Measurements from ENCODE around the gene TPST1.
"Not testable (repeated sequence)": the region's sequence is repeated elsewhere in the genome, so short reads cannot be mapped to it uniquely, and the experiment has no call there.

TPST1 gene

DNA sequence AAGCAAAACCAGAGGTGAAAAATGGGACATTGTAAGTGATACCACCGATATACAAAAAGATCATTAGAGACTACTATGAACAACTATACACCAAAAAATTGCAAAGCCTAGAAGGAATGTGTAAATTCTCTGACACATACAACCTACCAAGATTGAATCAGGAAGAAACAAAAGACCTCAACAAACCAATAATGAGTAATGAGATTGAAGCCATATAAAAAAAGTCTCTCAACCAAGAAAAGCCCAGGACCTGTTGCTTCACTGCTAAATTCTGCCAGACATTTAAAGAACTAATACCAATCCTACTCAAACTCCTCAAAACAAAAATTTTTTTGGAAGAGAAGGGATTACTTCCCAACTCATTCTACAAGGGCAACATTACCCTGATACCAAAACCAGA lies 134.0 kb downstream of the TPST1 start:
- DNase-seq, result no peak

DNA sequence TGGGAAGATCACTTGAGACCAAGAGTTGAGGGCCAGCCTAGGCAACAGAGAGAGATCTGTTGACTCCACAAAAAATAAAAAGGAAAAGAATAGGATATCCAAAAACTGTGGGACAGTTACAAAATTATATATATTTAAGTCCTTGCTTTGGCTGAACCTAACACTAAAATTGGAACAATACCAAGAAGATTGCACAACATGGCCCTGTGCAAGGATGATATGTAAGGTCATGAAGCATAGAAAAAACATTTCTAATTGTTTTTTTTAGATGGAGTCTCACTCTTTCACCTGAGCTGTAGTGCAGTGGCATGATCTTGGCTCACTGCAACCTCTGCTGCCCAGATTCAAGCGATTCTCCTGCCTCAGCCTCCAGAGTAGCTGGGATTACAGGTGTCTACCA lies 139.0 kb downstream of the TPST1 start:
- no peak for DNase-seq

DNA sequence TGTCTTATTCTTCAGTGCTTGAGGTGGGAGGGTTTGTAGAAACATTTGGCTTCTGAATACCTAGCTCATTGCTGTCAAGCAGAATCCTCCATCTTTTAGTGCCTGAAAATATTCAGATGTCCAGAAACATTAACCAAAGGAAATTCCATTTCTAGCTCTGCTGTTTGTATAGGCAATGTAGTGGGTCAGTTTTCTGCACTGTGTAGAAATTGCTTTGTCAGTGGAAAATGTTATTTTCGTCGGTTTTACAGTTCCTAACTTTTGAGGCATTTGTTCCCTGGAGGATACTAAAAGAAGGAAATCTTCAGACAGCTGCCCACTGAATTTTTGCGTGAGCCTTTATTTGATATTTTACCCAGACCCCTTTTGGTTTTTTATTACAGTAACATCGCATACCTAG lies 143.4 kb downstream of the TPST1 start:
- peak; percentile 46 for DNase-seq

DNA sequence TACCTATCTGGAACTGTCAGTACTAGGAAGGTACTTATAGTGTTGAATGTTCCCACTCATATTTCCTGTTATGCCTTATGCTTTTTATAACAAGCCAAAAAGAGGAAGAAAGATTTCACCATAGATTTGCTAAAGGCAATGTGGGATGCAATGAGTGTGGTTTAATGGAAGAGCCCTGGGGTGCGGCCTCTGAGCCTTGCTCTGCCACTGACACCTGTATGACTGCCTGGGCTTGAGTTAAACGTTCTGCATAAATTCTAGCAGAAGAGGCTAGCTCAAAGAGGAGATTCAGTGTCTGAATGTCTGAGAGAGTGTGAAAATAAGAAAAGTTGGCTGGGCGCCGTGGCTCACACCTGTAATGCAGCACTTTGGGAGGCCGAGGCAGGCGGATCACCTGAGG lies 143.8 kb downstream of the TPST1 start:
- no peak for DNase-seq

DNA sequence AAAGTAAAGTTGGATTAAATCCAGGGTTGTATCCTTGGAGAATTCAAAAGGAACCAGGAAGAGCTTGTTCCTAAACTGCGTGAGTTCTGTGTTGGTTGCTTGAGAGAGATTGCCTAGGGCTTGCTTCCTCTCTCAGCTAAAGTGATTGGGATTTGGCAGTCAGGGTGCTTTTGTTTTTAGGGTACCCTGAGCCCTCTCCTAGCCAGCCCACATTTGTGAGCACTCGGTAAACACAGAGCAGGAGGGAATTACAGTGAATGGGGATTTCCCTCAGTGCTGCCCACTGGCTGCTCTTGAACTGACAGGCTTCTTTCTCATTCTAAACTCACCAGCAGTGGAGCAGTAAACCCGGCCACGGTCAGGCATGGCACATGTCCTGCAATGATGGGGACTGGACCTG lies 146.9 kb downstream of the TPST1 start:
- DNase-seq, result no peak

DNA sequence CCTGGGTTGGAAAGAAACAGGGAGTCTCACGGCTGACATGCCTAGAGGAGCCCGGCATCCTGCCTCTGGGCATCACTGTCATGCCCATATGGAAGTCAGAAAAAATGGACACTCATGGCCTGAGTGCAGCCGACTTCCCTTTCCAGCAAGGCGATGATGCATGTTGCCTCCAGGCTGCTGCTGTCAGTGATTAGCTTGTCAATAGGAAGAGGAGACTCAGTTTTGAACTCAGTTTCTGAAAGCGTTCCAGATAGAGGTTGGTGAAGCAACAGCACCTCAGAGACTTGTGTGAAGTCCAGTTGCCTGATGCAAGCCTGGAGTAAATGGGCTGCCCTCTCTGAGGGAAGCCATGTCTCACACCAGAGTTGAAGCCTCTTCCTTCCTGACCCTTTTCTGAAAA lies 148.4 kb downstream of the TPST1 start:
- DNase-seq, result no peak

DNA sequence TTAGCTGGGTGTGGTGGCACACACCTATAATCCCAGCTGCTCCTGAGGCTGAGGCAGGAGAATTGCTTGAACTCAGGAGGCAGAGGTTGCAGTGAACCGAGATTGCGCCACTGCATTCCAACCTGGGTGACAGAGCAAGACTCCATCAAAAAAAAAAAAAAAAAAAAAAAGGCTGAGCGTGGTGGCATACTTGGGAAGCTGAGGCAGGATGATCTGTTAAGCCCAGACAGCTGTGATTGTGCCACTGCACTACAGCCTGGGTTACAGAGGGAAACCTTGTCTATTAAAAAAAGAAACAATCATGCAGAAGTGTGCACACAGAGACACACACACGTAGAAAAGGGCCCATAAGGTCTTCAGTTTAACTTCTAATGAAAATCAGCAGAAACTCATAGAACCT lies 150.6 kb downstream of the TPST1 start:
- DNase-seq, result no peak

DNA sequence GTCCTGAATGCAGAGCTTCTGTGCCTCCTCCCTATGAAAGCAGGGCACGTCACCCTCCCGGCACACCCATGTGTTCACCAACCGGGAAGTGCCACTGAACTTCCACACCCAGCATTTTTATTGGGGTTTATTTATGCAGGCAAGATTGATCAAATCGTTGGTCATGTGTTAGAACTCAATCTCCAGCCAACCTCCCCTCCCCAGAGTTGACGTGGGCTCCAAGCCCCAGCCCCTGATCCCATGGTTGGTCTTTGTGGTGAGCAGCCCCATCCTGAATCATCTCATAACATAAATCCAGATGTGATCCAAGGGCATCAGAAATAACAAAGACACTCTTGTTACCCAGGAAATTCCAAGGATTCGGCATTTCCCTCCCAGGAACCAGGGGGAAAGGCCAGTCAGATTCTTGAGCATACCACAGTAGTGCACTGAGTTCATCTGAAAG lies 151.2 kb downstream of the TPST1 start:
- DNase-seq, result peak; percentile 76

DNA sequence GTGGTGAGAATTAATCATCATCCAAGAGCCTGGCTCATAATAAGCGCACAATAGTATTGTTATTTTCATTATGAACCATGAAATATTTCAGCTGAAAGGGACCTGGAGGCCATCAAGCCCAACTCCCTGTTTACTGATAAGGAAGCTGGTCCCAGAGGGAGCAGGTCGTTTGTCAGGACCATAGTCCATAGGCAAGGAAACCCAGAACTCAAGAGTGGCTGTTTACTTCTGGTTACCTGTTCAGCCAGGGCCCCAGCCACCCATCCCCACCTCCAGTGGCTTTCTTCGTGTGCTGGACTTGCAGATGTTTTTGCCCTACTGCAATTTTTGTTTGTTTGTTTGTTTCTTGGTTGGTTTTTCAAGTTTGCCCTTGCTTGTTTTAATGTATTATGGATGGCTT lies 152.0 kb downstream of the TPST1 start:
- DNase-seq, result no peak

DNA sequence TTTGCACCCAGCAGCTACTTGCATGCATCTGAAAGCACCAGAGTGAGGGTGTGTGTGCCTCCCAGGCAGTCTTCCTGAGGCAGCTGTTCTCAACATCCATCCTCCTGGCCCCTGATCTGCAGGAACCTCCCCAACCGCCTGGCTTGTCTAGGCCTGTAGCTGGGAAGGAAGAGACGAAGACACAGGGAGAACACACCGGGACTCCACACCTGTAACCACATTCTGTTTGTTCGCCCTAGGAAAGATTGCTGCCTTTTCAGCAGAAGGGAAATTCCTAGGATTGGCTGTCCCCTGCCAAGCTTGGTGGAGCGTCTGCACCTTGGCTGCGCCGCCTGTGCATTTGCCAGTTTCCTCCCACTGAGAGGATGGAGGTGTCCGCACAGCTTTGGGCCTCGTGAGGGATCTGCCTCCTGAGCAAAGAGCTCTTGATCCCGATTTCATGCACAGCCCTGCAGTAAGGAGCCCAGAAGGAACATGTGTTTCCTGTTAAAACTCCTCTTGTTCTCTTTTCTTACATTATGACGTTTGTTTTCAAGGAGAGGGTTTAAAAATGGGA lies 154.6 kb downstream of the TPST1 start:
- DNase-seq, result no peak

DNA sequence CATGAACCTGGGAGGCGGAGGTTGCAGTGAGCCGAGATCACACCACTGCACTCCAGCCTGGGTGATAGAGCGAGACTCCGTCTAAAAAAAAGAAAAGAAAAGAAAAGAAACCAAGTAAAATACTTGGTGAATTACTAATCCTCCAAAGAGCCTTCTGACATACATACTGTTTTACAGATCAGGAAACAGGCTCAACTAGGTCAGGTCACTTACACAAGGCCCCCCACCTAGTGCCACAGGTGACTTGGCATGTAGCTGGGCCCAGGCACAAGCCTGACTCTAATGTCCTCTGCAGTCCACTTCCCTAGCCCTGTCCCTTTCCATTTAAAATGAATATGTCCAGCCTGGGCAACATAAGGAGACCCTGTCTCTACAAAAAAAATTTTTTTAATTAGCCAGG lies 157.0 kb downstream of the TPST1 start:
- no peak for DNase-seq

DNA sequence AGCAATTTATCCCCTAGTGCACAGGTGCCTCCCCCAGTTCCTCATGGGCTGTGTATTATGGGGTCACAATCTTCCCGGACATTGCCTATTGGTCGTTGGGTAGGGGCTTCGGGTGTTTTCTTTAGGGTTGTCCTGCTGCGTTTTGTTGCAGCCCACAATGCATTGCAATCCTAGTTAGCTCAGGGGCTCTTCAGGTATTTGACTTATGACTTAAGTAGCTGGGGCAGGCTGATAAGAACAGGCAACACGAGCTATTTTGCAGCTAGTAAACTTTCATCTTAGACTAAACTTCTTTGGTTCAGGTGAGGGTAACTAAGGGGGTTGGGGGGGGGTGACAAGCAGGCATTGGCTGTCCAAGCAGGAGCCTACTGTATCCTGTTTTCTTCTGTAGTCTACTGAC lies 158.5 kb downstream of the TPST1 start:
- no peak for DNase-seq

DNA sequence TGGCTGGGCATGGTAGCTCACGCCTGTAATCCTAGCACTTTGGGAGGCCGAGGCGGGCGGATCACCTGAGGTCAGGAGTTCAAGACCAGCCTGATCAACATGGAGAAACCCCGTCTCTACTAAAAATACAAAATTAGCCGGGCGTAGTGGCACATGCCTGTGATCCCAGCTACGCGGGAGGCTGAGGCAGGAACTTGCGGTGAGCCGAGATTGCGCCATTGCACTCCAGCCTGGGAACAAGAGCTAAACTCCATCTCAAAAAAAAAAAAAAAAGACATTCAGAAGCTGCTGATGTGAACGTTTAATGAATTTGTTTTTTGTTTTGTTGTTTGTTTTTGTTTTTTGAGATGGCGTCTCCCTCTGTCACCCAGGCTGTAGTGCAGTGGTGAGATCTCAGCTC lies 159.9 kb downstream of the TPST1 start:
- not testable (repeated sequence) for DNase-seq

DNA sequence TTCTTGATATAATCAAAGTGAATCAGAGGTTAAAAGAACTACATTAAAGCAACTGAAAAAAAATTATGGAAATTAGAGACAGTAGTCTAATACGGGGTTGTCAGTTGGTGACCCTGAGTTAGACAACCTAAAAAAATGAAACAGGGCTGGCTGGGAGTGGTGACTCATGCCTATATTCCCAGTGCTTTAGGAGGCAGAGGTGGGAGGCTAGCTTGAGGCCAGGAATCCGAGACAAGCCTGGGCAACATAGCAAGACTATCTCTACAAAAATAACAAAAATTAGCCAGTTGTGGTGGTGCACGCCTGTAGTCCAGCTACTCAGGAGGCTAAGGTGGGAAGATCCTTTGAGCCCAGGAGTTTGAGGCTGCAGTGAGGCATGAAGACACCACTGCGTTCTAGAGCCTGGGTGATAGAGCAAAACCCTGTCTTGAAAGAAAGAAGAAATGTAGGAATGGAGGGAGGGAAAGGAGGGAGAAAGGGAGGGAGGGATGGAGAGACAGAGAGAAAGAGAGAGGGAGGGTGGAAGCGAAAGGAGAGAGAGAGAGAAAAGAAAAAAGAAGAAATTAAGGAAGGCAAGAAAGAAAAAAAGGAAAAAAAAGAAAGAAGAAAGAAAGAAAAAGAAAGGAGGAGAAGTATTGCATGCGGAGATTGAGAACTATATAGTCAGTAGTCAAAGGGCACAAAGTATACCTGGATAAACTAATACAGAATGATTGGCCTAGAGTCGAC lies 166.1 kb downstream of the TPST1 start:
- DNase-seq, result no peak

DNA sequence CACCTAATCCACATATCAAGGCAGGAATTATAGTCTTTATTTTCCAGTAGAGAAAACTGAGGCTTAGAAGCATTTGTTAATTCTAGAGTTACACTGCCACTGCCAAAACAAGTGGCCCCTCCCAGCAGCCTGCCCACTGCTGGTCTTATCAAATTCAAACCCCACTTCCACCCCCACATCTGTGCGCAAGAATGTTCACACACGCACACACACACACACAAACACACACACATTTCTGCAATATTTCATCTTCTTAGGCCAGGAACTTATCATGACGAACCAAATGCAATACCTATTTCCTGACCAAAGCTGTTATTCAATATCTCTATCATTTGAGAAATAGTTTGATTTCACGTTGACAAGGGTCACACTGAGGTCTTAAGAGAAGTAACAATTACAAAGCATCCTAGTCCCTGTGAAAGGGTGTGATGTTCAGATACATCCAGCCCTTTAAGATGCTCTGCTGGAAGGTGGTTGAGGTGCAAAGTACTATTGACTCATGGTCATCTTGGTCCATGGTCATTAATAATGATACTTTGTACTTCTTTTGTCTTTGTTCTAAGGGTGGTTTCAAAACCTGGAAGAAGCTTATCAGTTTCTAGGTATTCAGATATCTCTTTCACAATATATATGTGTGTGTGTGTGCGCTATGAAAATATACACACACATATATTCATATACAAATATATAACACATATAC lies 169.2 kb downstream of the TPST1 start:
- not testable (repeated sequence) for DNase-seq

DNA sequence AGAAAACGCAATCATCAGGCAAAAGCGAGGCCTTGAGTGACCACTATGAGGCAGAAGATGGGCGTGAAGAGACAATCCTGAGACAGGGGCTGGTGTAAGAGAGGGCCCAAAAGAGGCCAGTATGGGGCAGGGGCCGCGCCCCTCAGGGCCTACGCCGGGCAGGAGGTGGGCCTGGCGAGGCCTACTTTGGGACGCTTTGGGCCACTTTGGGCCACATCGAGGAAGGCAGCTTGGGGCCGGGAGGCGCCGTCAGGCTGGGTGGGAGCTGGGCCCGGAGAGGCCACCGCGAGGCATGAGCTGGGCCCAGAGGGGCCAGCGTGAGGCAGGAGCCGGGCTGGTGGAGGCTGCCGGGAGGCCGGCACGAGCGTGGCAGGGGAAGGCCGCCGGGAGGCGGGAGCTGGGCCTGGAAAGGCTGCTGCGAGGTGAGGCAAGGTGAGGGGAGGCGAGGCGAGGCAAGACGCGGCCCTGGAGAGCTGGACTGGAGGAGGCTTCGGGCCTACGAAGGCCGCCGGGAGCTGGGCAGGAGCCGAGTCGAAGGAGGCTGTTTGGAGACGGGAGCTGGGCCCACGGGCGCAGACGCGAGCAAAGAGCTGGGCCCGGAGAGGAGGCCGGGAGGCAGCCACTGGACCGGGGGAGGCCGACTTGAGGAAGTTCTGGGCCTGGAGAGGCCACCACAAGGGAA lies 171.3 kb downstream of the TPST1 start:
- no peak for DNase-seq

DNA sequence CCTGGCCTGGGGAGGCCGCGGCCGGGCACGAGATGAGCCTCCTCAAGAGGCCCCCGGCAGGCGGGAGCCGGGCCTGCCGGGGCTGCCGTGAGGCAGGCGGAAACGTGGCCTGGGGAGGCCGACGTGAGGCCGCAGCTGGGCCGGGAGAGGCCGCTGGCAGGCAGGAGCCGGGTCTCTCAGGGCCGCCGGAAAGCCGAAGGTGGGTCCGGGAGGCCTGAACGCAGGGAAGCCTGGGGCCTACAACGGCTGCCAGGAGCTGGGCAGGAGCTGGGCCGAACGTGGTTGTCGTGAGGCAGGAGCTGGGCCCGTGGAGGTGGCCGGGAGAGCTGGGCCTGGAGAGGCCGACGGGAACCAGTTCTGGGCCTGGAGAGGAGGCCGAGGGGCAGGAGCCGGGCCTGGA lies 171.9 kb downstream of the TPST1 start:
- no peak for DNase-seq

DNA sequence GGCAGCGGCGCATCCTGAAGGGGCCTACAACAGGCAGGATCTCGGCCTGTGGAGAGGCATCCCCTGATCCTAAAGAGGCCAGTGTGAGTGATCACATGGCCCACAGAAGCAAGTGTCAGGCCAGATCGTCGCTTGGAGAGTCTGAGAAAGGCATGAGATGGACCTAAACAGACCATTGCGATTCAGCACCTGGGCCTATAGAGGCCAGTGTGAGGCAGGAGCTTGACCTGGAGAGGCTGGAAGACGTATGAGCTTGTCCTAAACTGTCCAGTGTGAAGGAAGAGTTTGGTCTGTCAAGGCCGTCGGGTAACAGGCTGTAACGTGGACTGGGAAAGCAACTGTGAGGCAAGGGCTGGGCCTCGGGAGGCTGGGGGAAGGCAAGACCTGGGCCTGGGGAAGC lies 172.6 kb downstream of the TPST1 start:
- no peak for DNase-seq

DNA sequence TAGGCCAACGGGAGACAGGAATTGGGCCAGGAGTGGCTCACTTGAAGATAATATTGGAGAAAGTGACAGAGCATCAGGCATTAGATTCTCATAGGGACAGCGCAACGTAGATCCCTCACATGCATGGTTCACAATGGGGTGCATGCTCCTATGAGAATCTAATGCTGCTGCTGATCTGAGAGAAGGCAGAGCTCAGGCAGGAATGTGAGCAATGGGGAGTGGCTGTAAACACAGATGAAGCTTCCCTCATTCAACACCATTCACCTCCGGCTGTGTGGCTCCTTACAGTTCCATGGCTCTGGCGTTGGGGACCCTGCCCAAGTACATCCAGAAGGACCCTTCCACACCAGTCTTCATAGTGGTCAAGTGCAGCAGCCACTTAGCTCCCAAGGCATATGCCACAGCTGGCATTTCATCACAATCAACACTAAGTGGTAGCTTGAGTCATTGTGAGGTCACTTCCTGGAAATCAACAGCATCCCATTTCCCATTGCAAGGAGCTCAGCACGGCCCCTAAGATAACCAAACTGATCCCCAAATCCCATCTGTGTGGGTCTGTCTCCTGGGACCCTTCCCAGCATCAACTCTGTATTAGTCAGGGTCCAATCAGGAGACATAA lies 174.5 kb downstream of the TPST1 start:
- no peak for DNase-seq

DNA sequence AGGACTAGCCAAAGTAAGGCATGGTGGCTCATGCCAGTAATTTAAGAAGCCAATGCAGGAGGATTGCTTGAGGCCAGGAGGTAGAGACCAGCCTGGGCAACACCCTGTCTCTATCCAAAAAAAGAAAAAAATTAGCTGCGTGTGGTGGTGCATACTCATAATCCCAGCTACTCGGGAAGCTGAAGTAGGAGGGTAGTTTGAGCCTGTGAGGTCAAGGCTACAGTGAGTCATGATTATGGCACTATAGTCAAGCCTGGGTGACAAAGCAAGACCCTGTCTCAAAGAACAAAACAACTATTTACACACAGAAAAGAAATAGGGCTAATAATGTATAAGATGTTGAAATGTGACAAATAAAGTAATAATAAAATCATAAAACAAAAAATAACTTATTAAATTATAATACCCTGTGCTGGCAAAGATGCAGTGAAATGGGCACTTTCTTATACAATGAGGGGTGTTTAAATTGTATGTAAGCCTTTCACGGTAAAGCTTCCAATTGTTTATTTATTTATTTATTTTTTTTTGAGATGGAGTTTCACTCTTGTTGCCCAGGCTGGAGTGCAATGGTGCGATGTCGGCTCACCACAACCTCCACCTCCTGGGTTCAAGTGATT lies 175.2 kb downstream of the TPST1 start:
- peak; percentile 59 for DNase-seq

DNA sequence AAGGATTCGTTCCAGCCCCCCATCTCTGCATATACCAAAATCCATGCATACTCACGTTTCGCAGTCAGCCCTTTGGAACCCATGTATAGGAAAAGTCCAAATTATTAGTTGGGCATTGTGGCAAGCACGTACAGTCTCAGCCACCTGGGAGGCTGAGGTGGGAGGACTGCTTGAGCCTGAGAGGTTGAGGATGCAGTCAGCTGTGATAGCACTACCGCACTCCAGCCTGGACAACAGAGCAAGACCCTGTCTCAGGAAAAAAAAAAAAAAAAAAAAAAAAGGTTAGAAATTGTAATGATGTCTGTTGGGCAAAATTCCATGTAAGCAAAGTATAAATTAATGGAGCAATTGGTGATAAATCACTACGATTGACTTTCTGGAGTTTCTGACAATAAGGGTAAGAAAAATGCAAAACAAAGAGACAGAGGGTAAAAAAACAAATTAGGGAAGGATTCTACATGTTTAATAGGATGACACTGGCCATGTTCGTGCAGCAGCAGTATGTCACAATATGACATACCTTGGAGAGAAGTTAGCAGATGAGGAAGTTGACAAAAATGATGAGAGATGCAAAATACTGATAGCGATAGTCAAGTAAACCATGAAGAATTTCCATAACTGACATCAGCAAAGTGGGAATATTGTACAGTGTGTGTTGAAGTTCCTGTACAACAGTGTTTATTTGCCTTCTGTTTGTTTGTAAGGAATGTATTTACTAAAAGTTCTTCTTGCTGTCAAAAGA lies 177.2 kb downstream of the TPST1 start:
- DNase-seq, result not testable (repeated sequence)

Data from fibroblast of skin of back (primary cell).